ENCODE measurements around the gene CECR2.
"Not testable (repeated sequence)": the region's sequence is repeated elsewhere in the genome, so short reads cannot be mapped to it uniquely, and the experiment has no call there.

Gene CECR2

DNA sequence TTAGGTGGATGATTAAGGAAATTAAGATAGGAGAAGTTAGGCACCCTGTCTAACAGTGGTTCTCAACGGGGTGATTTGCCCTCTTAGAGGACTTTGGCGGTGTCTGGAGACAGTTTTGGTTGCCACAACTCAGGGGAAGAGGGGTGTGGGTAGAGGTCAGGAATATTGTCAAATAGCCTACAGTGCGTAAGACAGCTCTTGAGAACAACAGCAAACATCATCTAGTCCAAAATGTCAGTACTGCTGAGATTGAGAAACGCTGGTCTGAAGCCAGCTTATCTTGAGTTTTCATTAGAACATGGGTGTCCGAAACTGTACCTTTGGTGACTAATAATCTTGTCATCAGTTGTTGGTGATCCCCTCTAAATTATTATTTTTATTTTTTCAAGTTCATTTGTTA lies 38.4 kb downstream of the CECR2 start:
- DNase-seq = no peak

DNA sequence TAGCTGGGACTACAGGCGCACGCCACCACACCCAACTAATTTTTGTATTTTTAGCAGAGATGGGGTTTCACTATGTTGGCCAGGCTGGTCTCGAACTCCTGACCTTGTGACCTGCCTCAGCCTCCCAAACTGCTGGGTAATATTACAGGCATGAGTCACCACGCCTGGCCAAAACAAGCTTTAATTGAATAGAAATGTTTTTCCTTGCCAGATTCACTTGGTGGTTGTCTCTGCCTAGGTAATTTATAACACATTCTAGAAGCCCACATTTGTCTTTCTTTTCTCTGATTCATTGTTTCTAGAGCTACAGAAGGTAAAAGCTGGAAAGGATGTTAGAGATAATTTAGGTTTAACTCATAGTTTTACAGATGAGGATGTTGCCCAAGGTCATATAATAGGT lies 41.3 kb downstream of the CECR2 start:
- no peak for DNase-seq

DNA sequence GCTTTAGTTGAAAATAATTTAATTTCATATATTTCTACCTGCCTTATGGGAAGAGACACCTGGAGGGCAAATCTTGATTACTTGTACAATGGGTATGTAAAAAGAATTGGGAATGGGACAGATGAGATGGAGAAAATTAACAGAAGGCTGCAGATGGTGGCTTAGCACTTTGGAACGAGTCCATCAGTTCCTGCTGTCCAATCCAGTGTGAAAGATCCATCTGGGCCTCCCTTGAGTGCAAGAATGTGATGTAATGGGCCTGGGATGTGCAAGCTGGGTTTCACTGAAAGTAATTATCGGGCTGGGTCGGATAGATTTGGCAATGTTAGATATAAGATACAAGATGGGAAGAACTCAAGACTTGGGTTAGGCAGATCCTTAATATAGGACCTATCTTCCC lies 42.0 kb downstream of the CECR2 start:
- peak; percentile 96 for DNase-seq

DNA sequence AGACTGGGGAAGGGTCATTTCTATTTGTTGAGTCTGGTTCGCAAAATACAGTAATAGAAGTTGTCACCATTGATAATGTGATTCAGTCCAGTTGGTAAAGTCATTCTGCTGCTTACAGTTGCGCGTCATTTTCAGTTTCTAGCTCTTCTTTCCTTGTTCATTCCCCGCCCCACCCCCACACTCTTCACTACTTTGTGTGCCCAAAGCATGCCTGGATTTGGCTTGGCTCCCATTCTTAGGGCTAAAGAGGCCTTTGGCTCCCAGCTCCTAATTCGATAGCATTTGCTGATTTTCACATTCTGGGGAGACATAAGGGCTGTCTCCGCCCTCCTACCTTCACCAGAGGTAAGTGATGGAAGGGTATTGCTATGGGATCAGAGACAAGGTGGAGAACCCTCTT lies 43.0 kb downstream of the CECR2 start:
- DNase-seq = peak; percentile 65

DNA sequence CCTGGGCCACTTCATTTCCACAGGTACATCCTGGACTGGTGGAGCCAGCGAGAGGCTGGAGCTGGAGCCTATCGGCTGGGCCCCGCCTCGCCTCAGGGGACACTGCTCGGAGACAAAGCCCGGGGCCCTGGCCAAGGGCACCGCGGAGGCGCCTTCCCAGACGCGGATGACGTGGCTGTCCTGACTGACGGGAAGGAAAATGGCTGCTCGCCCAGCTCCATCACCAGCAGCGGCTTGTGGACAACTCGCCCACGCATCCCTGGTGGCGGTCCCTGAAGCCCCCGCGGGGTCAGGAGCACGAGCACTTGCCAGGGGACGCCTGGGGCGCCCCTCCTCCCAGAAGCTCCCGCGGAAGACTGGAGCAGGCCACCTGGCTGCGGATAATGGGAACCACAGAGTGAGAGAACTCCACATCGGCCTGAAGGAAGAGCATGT lies 49.6 kb downstream of the CECR2 start:
- DNase-seq = no peak

DNA sequence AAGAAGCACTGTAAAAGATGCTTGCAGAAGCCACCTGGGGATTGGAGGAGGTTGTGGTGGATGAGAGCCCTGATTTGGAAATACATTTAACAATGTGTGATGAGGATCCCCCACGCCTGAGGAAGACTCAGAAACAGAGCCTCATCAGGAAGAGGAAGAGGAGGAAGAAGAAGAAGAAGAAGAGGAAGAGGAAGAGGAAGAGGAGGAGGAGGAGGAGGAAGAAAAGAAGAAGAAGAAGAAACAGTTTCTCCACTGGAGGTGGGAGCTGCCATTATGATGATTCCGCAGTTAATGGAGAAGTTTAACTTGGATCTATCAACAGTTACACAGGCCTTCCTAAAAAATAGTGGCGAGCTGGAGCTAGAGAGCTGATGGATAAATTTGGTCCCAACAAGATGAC lies 50.1 kb downstream of the CECR2 start:
- no peak for DNase-seq

DNA sequence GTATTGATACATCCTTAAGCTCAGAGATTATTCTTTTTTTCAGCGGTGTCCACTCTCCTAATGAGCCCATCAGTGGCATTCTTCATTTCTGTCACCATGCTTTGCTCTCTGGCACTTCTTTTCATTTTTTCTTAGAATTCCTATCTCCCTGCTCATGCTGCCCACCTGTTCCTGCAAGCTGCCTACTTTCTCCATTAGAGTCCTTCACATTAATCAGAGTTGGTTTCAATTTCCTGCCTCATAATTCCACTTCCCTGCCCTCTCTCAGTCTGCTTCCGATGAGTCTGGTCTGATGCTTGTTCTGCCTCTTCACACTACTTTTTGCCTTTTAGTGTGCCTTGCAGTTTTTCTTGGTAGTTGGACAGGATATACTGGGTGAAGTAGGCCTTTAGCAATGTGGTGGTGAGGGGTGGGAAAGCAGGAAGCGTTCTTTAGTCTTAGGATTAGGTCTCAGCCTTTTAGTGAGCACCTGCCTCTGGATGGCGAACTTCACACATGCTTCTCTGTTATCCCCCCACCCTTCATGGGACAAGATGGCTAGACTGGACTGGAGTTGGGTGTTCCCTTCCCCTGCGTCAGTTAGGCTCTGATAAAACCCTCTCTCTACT lies 53.6 kb downstream of the CECR2 start:
- DNase-seq = peak; percentile 46

DNA sequence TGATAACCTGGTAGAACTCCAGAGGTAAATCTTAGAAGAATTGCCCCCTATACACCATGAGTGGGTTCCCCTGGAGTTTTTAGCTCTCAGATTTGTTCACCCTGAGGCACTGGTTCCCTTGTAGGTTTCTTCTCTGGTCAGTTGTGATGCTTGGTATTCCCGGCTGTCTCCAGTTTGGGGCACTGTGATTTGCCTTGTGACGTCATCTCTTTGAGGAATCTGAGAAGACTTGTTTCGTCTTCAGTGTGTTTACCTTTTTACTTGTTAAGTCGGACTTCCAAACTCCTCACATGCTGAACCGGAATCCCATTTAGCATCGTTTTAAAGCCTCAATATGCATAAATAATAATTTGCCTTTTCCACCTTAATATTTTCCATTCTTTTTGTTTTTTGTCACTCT lies 54.4 kb downstream of the CECR2 start:
- DNase-seq = no peak

DNA sequence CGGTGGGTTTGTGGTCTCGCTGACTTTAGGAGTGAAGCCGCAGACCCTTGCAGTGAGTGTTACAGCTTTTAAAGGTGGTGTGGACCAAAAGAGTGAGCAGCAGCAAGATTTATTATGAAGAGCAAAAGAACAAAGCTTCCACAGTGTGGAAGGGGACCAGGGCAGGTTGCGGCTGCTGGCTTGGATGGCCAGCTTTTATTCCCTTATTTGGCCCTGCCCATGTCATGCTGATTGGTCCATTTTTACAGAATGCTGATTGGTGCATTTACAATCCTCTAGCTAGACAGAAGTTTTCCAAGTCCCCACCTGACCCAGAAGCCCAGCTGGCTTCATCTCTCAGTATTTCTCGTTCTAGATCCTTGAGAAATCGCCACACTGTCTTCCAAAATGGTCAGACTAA lies 58.3 kb downstream of the CECR2 start:
- DNase-seq = not testable (repeated sequence)

DNA sequence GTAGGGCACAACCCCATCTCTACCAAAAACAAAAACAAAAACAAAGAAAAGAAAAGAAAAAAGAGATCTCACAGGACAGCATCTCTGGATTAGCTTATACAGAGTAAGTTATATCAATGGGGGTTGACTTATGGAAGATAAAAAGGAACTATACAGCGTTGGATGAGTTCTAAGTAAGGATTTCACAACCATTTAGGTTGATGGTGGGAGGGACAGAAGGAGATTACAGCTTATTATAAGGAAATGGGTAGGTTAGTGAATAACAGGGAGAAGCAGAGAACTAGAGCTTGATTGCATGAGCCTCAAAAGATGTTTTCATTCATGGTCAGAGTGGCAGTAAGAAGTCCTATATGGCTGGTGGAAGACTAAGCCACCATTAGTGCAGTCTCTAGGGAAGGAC lies 60.3 kb downstream of the CECR2 start:
- DNase-seq = no peak

DNA sequence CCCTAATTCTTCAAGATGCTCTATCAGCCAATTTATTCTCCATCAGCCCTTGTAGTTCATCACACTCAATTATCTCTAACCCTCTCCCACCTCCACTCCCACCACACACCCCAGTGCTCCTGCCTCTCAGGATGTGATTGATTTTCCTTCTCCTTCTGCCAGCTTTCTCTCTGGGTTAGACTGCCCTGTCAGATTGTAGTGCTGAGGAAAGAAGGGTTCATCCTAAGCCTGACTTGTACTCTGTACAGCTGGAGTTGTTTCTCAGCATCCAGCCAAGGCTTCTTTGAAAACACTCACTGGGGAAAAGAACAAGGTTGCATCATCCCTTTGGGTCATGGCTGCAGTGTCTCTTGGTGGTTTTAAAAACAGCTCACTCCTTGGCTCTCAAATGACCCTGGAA lies 61.2 kb downstream of the CECR2 start:
- DNase-seq = peak; percentile 11

DNA sequence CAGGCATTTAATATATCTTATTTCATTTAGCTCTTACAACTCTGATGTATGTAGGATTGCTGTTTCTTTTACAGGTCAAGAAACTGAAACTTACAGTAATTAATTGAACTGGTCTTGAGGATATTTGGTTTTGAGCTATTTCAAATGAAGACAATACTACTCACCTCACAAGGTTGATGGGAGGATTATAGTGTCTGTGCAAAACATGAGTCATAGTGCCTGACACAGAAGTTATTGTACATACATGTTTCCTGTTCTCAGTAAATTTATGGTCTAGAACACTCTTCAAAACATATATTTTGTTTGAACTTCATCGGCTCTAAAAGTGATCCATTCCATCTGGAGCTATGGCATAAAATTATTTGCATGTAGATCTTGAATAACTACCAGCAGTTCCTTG lies 61.9 kb downstream of the CECR2 start:
- no peak for DNase-seq

DNA sequence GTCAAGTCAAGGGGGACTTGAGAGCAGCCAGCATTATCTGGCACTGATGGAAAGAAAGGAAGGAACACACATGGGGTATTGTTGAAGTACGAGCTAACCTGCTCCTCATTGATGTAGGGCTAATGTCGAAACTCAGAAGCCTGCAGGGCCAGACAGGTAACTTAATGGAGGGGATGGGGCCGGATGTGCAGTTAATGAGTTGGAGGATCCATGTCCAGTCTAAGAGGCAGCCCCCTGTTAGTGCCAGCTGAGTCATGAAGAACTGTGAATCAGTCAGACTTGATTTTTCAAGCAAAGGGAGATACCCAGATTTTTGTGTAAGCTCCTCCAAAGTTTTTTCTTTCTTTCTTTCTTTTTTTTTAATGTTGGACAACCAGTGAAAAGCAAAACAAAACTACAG lies 65.6 kb downstream of the CECR2 start:
- DNase-seq = no peak

DNA sequence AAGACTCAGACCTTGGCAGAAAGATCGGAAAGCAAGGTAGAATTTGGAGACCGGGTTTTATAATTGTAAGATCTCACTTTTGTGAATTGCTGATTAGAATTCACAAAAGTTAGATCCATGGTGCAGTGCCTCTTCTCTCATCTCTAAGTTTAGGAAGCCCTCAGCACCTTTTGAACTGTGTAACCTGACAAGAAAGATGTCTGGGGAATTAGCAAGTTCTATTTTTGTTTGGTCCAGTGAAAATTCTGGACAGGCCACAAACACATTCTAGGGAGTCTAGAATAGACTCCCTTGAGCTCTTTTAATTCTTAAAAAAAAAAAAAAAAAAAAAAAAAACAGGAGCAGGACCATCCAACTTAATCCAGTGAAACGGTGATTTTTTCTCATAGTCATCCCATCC lies 66.1 kb downstream of the CECR2 start:
- no peak for DNase-seq

DNA sequence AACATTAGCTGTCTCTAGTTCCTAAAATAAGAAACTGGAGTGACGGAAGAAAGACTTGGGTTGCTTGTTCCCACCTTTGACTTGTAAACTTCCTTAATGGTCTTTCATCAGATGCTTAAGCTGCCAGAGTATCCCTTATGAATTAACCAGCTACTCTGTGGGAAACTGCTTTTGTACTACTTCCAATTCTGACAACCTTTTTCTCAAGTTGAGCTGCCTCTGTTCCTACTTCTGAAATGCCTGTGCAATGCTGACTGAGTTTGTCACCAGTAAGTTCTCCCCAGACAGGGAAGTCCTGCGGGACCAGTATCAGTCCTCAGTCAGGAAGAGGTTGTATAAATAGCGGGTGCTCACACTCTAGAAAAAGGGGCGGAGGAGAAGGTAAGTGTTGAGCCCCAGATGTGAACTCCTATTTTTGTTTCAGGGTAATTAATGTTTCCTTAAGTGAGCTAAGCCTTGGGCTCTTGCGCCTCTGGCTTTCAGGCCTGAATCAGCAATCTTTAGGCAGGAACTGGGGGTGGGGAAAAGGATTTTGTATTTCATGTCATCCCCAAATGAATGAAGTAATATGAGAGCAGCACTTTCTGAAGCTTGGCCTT lies 67.2 kb downstream of the CECR2 start:
- DNase-seq = peak; percentile 15

DNA sequence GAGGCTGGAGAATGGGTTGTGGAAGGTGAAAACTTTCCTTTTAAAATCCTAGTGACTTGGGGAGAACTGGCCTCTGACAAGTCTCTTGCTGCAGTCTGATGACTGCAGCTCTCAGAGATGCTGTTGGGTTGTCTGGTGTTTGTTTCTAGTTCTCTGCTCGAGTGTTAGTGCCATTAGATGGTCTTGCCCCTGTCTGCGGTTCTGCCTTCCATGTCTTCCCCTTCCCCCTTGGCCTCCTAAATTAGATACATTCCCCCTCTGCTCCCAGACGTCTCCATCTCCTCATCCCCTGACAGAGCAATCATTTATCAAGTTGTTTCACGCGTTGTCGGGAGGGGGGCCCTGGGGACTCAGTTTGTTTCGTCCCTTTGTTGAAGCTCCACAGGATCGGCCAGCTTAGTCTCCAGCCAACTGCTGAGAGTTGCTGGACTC lies 67.7 kb downstream of the CECR2 start:
- DNase-seq = no peak

DNA sequence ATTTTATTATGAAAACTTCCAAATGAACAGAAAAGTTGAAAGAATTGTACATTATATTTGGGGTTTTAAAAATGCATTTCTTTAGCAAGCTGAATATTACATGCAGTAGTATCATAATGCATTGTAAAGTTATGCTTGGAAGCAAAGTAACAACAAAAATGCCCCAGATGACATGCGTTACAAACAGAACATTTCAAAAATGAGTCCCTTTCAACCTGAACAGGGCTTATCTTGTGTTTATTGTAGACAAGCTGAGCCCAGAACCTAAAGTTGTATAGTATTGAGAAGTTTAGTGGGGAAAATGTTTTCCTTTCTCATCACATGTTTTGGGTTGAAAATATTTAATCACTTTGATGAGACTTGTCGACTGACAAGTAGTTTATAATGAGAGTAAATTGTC lies 68.8 kb downstream of the CECR2 start:
- DNase-seq = no peak

DNA sequence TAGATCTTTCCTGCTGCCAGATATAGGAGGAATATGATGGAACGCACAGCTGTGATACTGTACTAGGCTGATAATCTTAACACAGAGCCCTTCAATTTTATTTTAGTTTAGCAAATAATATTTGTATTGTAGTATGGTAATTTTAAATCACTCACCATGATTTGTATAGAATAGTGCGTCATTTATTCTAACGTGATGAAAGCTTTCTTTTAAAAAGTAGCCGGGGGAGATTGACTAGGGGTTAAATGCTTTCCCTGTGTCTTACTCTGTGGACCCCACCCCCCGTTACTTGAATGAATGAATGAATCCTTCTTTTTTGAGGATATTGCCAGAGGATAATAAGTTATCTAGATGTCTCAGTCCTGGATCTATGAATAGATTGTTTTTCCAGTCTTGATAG lies 72.1 kb downstream of the CECR2 start:
- no peak for DNase-seq

DNA sequence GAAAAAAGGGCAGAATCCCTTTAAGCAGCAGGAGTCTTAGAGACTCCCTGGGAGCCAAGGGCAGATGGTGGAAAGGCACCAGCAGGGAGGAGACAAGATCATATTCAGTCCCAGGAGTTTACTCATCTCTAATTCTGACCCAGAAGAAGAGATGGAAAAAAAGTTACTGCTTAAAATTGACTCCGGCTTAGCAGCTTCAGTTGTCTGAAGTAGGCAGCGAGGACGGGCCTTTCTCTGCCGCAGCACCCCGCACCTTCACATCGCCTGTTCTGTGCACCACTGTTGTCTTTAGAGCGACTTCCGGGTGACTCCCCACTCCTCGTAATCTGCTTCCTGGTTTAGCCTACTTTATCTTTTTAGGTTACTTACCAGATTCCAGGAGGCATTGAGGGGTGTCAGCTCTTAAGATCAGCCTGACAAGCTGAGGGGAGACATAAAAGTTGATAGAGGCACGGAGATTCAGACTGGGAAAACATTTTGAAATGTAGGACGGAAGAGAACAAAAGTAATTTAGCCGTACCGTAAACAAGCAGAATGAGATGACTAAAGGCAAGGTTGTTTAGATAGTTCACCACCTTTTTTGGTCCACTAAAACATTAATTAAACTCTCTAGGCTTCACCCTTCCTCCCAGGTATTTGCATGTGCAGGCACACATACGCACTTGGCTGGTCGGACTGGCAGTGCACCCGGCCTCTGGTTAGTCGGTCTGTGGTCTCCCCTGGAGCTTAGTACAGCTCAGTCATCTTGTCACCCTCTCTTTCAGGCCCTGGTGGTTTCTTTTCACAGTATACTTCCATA lies 74.3 kb downstream of the CECR2 start:
- DNase-seq = peak; percentile 68

DNA sequence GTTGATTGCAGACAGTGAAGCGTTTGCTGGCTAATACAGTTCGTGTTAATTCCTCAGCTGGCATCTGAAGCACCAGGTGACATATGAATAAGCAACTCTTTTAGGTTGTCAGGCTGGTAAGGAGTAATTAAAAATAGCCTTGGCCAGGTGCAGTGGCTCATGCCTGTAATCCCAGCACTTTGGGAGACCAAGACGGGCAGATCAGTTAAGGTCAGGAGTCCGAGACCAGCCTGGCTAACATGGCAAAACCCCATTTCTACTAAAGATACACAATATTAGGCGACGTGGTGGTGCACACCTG lies 74.9 kb downstream of the CECR2 start:
- DNase-seq = peak; percentile 31

DNA sequence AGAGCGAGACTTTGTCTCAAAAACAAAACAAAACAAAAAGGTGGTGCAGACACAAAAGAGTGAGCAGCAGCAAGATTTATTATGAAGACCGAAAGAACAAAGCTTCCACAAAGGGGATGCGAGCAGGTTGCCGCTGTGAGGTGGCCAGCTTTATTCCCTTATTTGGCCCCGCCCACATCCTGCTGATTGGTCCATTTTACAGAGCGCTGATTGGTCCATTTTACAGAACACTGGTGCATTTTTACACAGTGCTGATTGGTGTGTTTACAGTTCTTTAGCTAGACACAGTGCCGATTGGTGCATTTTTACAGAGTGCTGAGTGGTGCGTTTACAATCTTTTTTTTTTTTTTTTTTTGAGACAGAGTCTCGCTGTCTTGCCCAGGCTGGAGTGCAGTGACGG lies 77.4 kb downstream of the CECR2 start:
- DNase-seq = no peak

DNA sequence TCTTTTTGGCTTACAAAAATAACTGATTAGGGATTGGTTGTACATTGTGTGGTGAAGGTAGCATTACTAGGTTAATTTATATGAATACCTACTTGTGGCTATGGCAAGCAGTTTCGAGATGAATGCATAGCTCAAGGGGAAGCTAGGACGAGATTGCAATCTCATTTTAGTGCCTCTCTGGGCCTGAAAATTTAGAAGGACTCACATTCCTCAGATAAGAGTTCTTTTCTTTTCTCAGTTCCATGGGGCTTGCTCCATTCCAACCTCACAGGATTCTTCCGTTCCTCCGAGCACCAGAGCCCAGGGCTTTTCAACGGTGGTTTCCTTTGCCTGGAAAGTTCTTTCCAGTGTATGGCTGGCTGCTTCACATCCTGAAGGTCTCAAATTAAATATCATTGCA lies 82.1 kb downstream of the CECR2 start:
- DNase-seq = no peak

DNA sequence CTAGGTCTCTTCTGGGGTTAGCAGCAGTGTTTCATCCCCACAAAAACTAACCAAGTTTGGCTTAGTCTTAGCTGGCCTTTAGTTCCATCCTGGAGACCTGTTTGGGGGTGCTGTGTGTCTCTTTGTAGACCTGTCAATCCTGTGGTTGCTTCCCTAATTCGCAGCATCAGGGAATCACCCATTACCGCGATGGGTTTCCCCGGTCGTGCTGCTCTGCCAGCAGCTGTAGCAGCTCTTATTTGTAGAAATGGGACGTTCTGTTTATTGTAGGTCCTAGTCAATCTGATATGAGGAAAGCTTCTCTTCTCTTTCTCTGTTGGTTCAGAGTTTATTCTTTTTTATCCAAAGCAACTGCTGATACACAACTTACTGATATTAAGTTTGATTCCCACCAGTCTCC lies 91.6 kb downstream of the CECR2 start:
- no peak for DNase-seq

DNA sequence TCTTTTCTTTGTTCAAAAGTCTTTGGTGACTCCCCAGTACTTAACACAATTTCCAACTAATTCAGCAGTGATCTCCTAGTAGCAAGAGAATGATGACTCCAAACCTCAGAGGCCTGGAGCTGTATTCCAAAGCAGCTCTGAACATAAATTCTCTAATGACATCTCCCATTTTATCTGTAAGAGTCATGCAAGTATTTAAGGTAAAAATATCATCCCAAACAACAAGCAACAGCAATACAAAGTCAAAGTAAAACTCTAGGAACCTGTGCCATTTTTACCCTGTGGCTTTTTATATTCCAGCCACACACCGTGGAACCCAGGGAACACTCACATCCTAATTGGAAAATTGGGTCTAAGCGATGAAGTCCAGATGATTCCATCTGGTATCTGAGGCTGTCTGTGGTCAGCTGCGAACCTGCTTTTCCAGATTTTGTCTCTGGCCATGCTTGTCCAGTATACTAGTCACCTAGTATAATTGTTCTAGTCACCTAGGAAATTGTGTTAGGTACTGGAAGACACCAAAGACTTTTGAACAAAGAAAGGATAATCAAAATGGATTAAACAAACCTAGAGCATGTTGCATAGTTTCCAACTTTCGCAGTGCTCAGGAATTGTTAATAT lies 101.7 kb downstream of the CECR2 start:
- DNase-seq = no peak
